Measurements from ENCODE around the gene AUTS2. TPM values are rescaled to one million over a fixed set of nuclear protein-coding genes. Genes with fewer than 3 reads are reported as not detected.

The AUTS2 gene
- total RNA-seq, 1 experiment from 2014 or later, result 256 TPM

DNA sequence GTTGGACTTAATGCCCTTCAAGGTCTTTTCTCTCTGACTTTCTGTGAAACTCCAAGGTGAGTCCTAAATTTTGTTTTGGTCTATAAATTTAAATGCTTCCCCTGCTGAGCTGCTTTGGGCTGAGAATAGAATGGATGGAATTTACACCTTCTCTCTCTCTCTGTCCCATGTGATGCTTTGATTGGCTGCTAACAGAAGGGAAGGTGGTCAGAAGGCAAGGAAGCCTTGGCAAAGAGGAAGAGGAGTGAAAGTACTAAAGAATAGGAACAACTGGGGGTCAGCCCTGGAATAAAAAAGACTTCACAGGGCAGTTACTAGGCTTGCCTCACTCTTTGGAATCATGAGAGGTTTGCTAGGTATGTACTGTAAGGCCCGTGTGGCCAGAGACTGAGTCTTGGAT is 260.2 kb downstream of the AUTS2 start:
- Histone ChIP-seq H3K4me1 (ENCODE audit: insufficient read depth, low read length) (peaks cover 12% of the 10 kb centered on the region; the same call in 1 of the 2 replicates), H3K23ac (ENCODE audit: insufficient read length, low read depth, low read length) (no peak overlapping the region), H4K91ac (ENCODE audit: insufficient read length, low read depth, low read length) (no peak overlapping the region), H2BK15ac (ENCODE audit: low read depth, low read length) (no peak overlapping the region), H3T11ph (ENCODE audit: low read length) (no peak overlapping the region), H2BK12ac (ENCODE audit: insufficient read length, low read depth, low read length) (no peak overlapping the region), H3K4me2 (ENCODE audit: insufficient read depth, insufficient read length, low read length) (no peak overlapping the region), H3K4ac (ENCODE audit: low read depth, low read length) (no peak overlapping the region), H3K9me3 (ENCODE audit: control insufficient read depth, low read depth, low read length) (no peaks in the 10 kb centered on the region), H3K27me3 (ENCODE audit: insufficient read depth, low read length) (no peaks in the 10 kb centered on the region), H3K23me2 (ENCODE audit: insufficient read length, low read depth, low read length, poor library complexity, severe bottlenecking) (no peaks in the 10 kb centered on the region), H3K18ac (ENCODE audit: insufficient read length, low read depth, low read length) (no peak overlapping the region), H3K14ac (ENCODE audit: insufficient read depth, low read length) (no peak overlapping the region), H4K5ac (ENCODE audit: insufficient read length, low read depth, low read length) (no peak overlapping the region), H3K27ac (ENCODE audit: insufficient read length, low read depth, low read length) (no peak overlapping the region), H2AFZ (ENCODE audit: low read length) (no peak overlapping the region), H3K9ac (ENCODE audit: extremely low read depth, insufficient read length, low read length) (no peak overlapping the region), H3K56ac (ENCODE audit: insufficient read length, low read depth, low read length) (no peak overlapping the region), H3K79me2 (ENCODE audit: insufficient read depth, low read length) (no peaks in the 10 kb centered on the region), H4K20me1 (ENCODE audit: control insufficient read depth, insufficient read depth, insufficient read length) (no peaks in the 10 kb centered on the region), H2BK20ac (ENCODE audit: low read depth, low read length, poor library complexity, severe bottlenecking) (no peak overlapping the region), H3K79me1 (ENCODE audit: insufficient read depth, low read depth, low read length, poor library complexity, severe bottlenecking) (no peaks in the 10 kb centered on the region), H2BK120ac (ENCODE audit: low read depth, low read length, poor library complexity, severe bottlenecking) (no peak overlapping the region), H2AK5ac (ENCODE audit: insufficient read length, low read length) (no peak overlapping the region), H2BK5ac (ENCODE audit: insufficient read length, low read length) (no peak overlapping the region), H4K8ac (replicated peaks; ENCODE audit: insufficient read length, low read depth, low read length) (no peak overlapping the region)
- Mint-ChIP-seq H3K27me3 (ENCODE audit: low read depth) (no peaks in the 10 kb centered on the region), H3K9me3 (no peaks in the 10 kb centered on the region), H3K4me3 (no peak overlapping the region), H3K36me3 (ENCODE audit: insufficient read depth in 1 of 3, low read depth in 3 of 3) (no peaks in the 10 kb centered on the region), H3K27ac (peak overlapping the region in 1 of 3 experiments; percentile 59; a peak in 2 of 7 replicates), H3K4me1 (peaks cover 40 to 49% of the 10 kb centered on the region in 2 experiments)
- TF ChIP-seq, protein P1, sequence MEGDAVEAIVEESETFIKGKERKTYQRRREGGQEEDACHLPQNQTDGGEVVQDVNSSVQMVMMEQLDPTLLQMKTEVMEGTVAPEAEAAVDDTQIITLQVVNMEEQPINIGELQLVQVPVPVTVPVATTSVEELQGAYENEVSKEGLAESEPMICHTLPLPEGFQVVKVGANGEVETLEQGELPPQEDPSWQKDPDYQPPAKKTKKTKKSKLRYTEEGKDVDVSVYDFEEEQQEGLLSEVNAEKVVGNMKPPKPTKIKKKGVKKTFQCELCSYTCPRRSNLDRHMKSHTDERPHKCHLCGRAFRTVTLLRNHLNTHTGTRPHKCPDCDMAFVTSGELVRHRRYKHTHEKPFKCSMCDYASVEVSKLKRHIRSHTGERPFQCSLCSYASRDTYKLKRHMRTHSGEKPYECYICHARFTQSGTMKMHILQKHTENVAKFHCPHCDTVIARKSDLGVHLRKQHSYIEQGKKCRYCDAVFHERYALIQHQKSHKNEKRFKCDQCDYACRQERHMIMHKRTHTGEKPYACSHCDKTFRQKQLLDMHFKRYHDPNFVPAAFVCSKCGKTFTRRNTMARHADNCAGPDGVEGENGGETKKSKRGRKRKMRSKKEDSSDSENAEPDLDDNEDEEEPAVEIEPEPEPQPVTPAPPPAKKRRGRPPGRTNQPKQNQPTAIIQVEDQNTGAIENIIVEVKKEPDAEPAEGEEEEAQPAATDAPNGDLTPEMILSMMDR (conservative IDR thresholded peaks at IDR 0.05), result no peak
- no peak for DNase-seq
- WGBS (ENCODE audit: extremely low coverage, insufficient read length, low lambda C conversion rate), result no CpG with 5 or more reads among the region's 1 CpG

All from H9 (cell line).